Activated CD8-positive, alpha-beta memory T cell treated with anti-CD3 and anti-CD28 coated beads, Interleukin-2, amount 50 U/mL, for 1 hour (primary cell): ENCODE data around the gene CHRNA7.

Experiments used
- DNase-seq: peaks from one replicate; pipeline ENCODE4 v3.0.0-alpha.2; 2020; ENCODE audit errors: extremely low read depth

The CHRNA7 gene

GRCh38 chr15:32029862-32030781, at the start of gene CHRNA7:
CHRNA7 (plus strand) TSS chr15:32030515; CDS start chr15:32030595, 80 bp downstream.
- no peak for DNase-seq

GRCh38 chr15:31985607-31986006, 44.7 kb upstream of the CHRNA7 start:
- DNase-seq, result no peak

- DNase-seq, result no peak
Measured at GRCh38 chr15:31993062-31993461, 37.3 kb upstream of the CHRNA7 start.

GRCh38 chr15:31997711-31998110, 32.6 kb upstream of the CHRNA7 start:
- no peak for DNase-seq

- no peak for DNase-seq
Measured at GRCh38 chr15:32003558-32003957, 26.8 kb upstream of the CHRNA7 start.

- DNase-seq, result no peak
Measured at GRCh38 chr15:32004249-32004648, 26.1 kb upstream of the CHRNA7 start.

GRCh38 chr15:32007355-32007960, 22.9 kb upstream of the CHRNA7 start:
- DNase-seq, result no peak

- DNase-seq, result no peak
Measured at GRCh38 chr15:32014953-32015352, 15.4 kb upstream of the CHRNA7 start.

- DNase-seq, result no peak
Measured at GRCh38 chr15:32020156-32020555, 10.2 kb upstream of the CHRNA7 start.

- no peak for DNase-seq
Measured at GRCh38 chr15:32028921-32029320, 1.4 kb upstream of the CHRNA7 start.

- no peak for DNase-seq
Measured at GRCh38 chr15:32029409-32029861, 880 bp upstream of the CHRNA7 start.

- DNase-seq, result no peak
Measured at GRCh38 chr15:32030795-32031194, 480 bp downstream of the CHRNA7 start.

GRCh38 chr15:32033186-32033890, 3.0 kb downstream of the CHRNA7 start:
- no peak for DNase-seq

GRCh38 chr15:32034106-32034505, 3.8 kb downstream of the CHRNA7 start:
- no peak for DNase-seq

- DNase-seq, result no peak
Measured at GRCh38 chr15:32035285-32035684, 5.0 kb downstream of the CHRNA7 start.

GRCh38 chr15:32036971-32037370, 6.7 kb downstream of the CHRNA7 start:
- DNase-seq, result no peak

- no peak for DNase-seq
Measured at GRCh38 chr15:32041294-32041693, 11.0 kb downstream of the CHRNA7 start.

GRCh38 chr15:32042269-32042972, 12.1 kb downstream of the CHRNA7 start:
- no peak for DNase-seq

GRCh38 chr15:32053719-32054118, 23.4 kb downstream of the CHRNA7 start:
- no peak for DNase-seq

- DNase-seq, result no peak
Measured at GRCh38 chr15:32057876-32058425, 27.6 kb downstream of the CHRNA7 start.

GRCh38 chr15:32060706-32061105, 30.4 kb downstream of the CHRNA7 start:
- no peak for DNase-seq
